ENCODE measurements around the gene PAQR9. TPM values are rescaled to one million over a fixed set of nuclear protein-coding genes. Genes with fewer than 3 reads are reported as not detected.

Gene PAQR9
- total and polyA plus RNA-seq, 9 donors, result 0.05 to 0.23 (median 0.08) TPM; not detected in 6

DNA sequence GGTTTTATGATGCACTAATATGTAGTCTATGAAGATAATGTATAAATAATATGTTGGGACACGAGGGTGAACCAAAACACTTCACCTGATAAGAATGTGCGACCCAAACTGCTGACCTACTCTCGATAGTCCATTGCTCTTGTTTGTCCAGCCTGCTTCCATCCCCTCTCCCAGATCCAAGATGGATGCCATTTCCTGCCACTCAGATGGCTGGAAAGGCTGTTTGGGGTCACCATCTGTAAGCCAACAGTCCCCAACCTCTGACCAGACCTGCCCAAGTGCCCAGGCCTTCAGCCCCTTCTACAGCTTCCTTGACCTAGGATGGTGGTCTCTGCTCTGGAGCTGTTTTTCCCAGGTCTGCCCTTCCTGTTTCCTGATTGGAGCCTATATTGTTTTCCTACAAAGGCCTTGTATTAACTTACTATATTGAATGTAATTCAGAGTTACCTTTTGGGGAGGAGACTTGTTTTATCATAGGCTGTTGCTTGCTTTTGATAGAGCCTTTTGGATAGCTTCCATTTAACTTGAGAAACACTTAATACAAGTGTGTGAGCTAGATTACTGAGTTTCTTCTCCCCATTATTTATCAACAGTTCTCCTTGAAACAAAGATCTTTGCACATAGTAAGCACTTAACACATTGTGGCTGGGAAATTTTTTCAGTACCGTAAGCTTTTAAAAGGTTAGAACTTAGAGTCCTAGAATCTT is 5.0 kb upstream of the PAQR9 start:
- no peak for DNase-seq
- Histone ChIP-seq H3K36me3 (ENCODE audit: control insufficient read depth, insufficient read depth, low read length) (no peaks in the 10 kb centered on the region), H3K9me3 (replicated peaks; ENCODE audit: control insufficient read depth, low read depth, low read length) (no peaks in the 10 kb centered on the region), H3K27me3 (ENCODE audit: control insufficient read depth, insufficient read depth, low read length) (peaks cover 35% of the 10 kb centered on the region), H3K27ac (ENCODE audit: low read length) (no peak overlapping the region), H3K4me3 (ENCODE audit: low read length) (no peak overlapping the region), H3K4me1 (ENCODE audit: control insufficient read depth, insufficient read depth, low read length) (peaks cover 6% of the 10 kb centered on the region)
- 88% methylated on average over 2 of the region's 4 CpGs for WGBS (ENCODE audit: insufficient coverage)

DNA sequence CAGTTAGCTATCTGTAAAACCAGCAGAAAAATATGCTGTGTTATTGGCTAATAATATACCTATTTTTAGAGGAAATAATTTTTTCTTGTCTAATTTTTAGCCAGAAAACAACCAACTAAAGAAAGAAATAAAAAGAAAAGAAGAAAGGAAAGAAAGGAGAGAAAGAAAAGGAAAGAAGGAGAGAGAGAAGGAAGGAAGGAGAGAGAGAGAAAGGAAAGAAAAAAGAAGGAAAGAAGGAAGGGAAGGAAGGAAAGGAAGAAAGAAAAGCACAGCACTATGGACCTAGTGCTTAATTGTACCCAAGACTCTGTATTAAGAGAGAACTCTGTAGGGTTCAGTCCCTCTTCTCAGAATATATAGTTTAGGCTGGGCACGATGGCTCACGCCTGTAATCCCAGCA is 3.3 kb upstream of the PAQR9 start:
- Histone ChIP-seq H3K4me3 (ENCODE audit: low read length) (no peak overlapping the region), H3K9me3 (replicated peaks; ENCODE audit: control insufficient read depth, low read depth, low read length) (peaks cover 3% of the 10 kb centered on the region), H3K4me1 (ENCODE audit: control insufficient read depth, insufficient read depth, low read length) (peaks cover 6% of the 10 kb centered on the region), H3K27me3 (ENCODE audit: control insufficient read depth, insufficient read depth, low read length) (peaks cover 46% of the 10 kb centered on the region), H3K27ac (ENCODE audit: low read length) (no peak overlapping the region), H3K36me3 (ENCODE audit: control insufficient read depth, insufficient read depth, low read length) (no peaks in the 10 kb centered on the region)
- DNase-seq, result no peak
- 75% methylated on average over 2 of the region's 2 CpGs for WGBS (ENCODE audit: insufficient coverage)

GRCh38 chr3:142965581-142965980 is 2.1 kb upstream of the PAQR9 start:
- no CpG with 5 or more reads among the region's 3 CpGs for WGBS (ENCODE audit: insufficient coverage)
- peaks cover 50% of the 10 kb centered on the region for H3K27me3 ChIP-seq (ENCODE audit: control insufficient read depth, insufficient read depth, low read length)

DNA sequence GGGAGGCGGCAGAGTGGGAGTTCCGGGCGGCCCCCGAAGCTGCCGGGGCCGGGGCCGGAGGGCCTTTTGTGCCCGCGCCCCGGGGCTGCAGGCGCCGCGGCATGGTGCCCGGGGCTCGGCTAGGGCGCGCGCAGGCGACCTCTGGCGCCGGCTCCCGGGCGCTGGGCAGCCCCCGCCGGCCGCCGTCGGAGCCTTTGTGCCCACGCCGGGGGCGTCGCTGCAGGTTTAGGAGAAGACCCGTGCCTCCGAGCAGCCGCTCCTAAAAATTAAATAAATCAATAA is 299 bp downstream of the PAQR9 start:
- Histone ChIP-seq H3K27me3 (ENCODE audit: control insufficient read depth, insufficient read depth, low read length) (peaks cover 49% of the 10 kb centered on the region), H3K36me3 (ENCODE audit: control insufficient read depth, insufficient read depth, low read length) (no peaks in the 10 kb centered on the region), H3K27ac (ENCODE audit: low read length) (no peak overlapping the region), H3K4me1 (ENCODE audit: control insufficient read depth, insufficient read depth, low read length) (peaks cover 6% of the 10 kb centered on the region), H3K4me3 (ENCODE audit: low read length) (no peak overlapping the region), H3K9me3 (replicated peaks; ENCODE audit: control insufficient read depth, low read depth, low read length) (peaks cover 3% of the 10 kb centered on the region)
- WGBS (ENCODE audit: insufficient coverage), result 0% methylated on average over 35 of the region's 35 CpGs
- DNase-seq, result no peak

More at GRCh38 chr3:142965581-142965980, 2.1 kb upstream of the PAQR9 start:
- Histone ChIP-seq H3K36me3 (ENCODE audit: control insufficient read depth, insufficient read depth, low read length) (no peaks in the 10 kb centered on the region), H3K4me1 (ENCODE audit: control insufficient read depth, insufficient read depth, low read length) (peaks cover 6% of the 10 kb centered on the region), H3K4me3 (ENCODE audit: low read length) (no peak overlapping the region), H3K27ac (ENCODE audit: low read length) (no peak overlapping the region), H3K9me3 (replicated peaks; ENCODE audit: control insufficient read depth, low read depth, low read length) (peaks cover 3% of the 10 kb centered on the region)
- no peak for DNase-seq

DNA sequence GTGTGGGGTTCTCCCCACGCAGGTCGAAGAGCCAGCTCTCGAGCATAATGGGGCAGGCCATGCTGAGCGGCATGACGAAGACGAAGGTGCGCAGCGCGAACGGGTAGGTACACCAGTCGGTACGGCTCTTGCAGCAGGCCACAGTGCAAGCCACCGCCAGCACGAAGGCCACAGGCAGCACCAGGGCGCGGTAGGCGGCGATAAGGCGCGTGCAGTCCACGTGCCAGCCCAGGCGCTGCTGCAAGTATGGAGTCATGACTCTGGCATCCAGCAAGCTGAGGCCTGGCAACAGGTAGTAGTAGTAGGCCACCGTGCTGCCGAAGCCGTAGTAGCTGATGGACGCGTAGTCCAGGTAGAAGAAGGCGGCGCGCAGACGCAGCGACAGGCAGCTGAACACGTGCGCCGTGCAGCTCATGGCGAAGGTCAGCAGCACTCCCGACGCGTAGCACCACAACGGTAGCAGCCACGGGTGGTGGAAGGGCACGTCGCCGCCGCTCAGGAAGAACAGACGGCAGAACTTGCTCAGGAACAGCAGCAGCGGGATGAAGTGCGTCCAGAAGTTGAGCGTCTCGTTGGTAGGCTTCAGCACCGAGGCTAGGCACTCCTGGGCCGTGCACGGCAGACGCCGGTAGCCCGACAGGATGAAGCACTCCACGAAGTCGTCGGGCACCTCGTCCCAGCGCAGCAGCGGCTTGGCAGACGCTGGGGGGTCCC is 797 bp downstream of the PAQR9 start:
- DNase-seq, result no peak
- Histone ChIP-seq H3K9me3 (replicated peaks; ENCODE audit: control insufficient read depth, low read depth, low read length) (peaks cover 3% of the 10 kb centered on the region), H3K27ac (ENCODE audit: low read length) (no peak overlapping the region), H3K36me3 (ENCODE audit: control insufficient read depth, insufficient read depth, low read length) (no peaks in the 10 kb centered on the region), H3K4me1 (ENCODE audit: control insufficient read depth, insufficient read depth, low read length) (peaks cover 6% of the 10 kb centered on the region), H3K27me3 (ENCODE audit: control insufficient read depth, insufficient read depth, low read length) (peaks cover 50% of the 10 kb centered on the region), H3K4me3 (ENCODE audit: low read length) (no peak overlapping the region)
- 54% methylated on average over 63 of the region's 63 CpGs for WGBS (ENCODE audit: insufficient coverage)

DNA sequence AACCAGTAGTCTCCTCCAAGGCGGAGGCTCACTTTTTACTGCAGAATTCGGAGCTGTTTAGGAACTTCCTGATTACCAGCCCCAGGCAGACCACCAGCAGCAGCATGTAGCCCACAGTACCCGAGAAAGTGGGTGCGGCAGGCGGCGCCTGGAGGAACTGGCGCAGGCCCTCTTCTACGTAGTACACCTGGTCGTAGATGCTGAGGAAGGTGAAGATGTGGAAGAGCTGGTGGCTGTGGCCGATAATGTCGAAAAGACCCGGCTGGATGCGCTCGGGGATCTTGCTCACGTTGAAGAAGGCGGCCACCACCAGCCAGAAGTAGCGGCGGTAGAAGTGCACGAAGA is 1.3 kb downstream of the PAQR9 start:
- Histone ChIP-seq H3K9me3 (replicated peaks; ENCODE audit: control insufficient read depth, low read depth, low read length) (peaks cover 3% of the 10 kb centered on the region), H3K4me3 (ENCODE audit: low read length) (no peak overlapping the region), H3K27ac (ENCODE audit: low read length) (no peak overlapping the region), H3K27me3 (ENCODE audit: control insufficient read depth, insufficient read depth, low read length) (peaks cover 48% of the 10 kb centered on the region), H3K36me3 (ENCODE audit: control insufficient read depth, insufficient read depth, low read length) (no peaks in the 10 kb centered on the region), H3K4me1 (ENCODE audit: control insufficient read depth, insufficient read depth, low read length) (peaks cover 6% of the 10 kb centered on the region)
- WGBS (ENCODE audit: insufficient coverage), result 92% methylated on average over 19 of the region's 19 CpGs
- DNase-seq, result no peak

- Histone ChIP-seq H3K4me1 (ENCODE audit: control insufficient read depth, insufficient read depth, low read length) (peaks cover 6% of the 10 kb centered on the region), H3K27me3 (ENCODE audit: control insufficient read depth, insufficient read depth, low read length) (peaks cover 46% of the 10 kb centered on the region), H3K36me3 (ENCODE audit: control insufficient read depth, insufficient read depth, low read length) (no peaks in the 10 kb centered on the region), H3K4me3 (ENCODE audit: low read length) (no peak overlapping the region), H3K9me3 (replicated peaks; ENCODE audit: control insufficient read depth, low read depth, low read length) (peaks cover 3% of the 10 kb centered on the region), H3K27ac (ENCODE audit: low read length) (no peak overlapping the region)
- no peak for DNase-seq
- 67% methylated on average over 1 of the region's 2 CpGs for WGBS (ENCODE audit: insufficient coverage)
These were observed 1.9 kb downstream of the PAQR9 start for GRCh38 chr3:142961539-142961938.

DNA sequence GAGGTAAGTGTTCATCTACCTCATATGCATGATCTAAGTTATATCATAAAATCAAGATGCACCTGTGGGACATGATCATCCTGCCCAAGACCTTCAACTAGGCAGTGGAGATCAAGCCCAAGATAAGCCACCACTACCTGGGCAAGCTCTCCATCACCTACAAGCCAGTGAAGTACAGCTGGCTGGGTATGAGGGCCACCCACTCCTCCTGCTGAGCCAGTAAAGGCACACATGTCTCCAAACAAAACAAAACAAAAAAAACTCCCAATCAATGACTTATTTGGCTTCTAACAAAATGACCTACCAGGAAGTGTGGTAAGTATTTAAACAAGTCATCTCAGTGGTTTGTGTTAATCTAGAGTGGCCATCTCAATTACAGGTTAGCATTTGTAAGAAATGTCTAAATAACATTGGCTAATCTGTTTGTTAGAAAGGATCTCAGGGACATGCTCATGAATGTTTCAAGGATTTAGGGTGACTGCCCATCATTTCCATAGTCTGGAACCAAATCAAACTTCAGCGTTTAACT is 3.1 kb downstream of the PAQR9 start:
- no peak overlapping the region for H3K27ac ChIP-seq (ENCODE audit: low read length)
- H3K4me1 ChIP-seq (ENCODE audit: control insufficient read depth, insufficient read depth, low read length), result peaks cover 6% of the 10 kb centered on the region
- peaks cover 3% of the 10 kb centered on the region for H3K9me3 ChIP-seq (replicated peaks; ENCODE audit: control insufficient read depth, low read depth, low read length)
- WGBS (ENCODE audit: insufficient coverage), result no CpG with 5 or more reads among the region's 1 CpG
- no peak for DNase-seq
- H3K4me3 ChIP-seq (ENCODE audit: low read length), result no peak overlapping the region
- H3K27me3 ChIP-seq (ENCODE audit: control insufficient read depth, insufficient read depth, low read length), result peaks cover 41% of the 10 kb centered on the region
- H3K36me3 ChIP-seq (ENCODE audit: control insufficient read depth, insufficient read depth, low read length), result no peaks in the 10 kb centered on the region

- H3K27me3 ChIP-seq (ENCODE audit: control insufficient read depth, insufficient read depth, low read length), result peaks cover 28% of the 10 kb centered on the region
- WGBS (ENCODE audit: insufficient coverage), result 28% methylated on average over 2 of the region's 6 CpGs
- no peaks in the 10 kb centered on the region for H3K36me3 ChIP-seq (ENCODE audit: control insufficient read depth, insufficient read depth, low read length)
- peaks cover 3% of the 10 kb centered on the region for H3K9me3 ChIP-seq (replicated peaks; ENCODE audit: control insufficient read depth, low read depth, low read length)
- no peak for DNase-seq
- H3K4me3 ChIP-seq (ENCODE audit: low read length), result no peak overlapping the region
- no peaks in the 10 kb centered on the region for H3K4me1 ChIP-seq (ENCODE audit: control insufficient read depth, insufficient read depth, low read length)
- no peak overlapping the region for H3K27ac ChIP-seq (ENCODE audit: low read length)
These were observed 4.8 kb downstream of the PAQR9 start for GRCh38 chr3:142958707-142959106.

DNA sequence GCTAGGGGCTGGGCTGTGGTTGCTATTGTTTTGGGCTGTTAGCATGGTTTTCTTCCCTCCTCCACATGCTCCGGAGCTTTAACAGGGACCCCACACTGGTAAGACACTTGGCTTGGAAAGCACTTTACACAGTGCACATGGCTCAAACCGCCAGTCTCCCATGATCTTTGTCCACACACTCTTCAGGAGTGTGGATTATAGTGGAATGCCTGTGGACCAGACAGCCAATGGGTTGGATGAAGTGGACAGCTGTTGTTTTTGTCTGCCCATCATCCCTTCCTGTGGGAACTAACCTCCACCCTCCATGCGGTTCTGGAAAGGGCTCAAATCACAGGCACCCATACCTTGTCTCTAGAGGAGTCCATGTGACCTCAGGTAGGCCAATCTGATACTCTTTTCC is 10.0 kb downstream of the PAQR9 start:
- no peaks in the 10 kb centered on the region for H3K4me1 ChIP-seq (ENCODE audit: control insufficient read depth, insufficient read depth, low read length)
- no peaks in the 10 kb centered on the region for H3K9me3 ChIP-seq (replicated peaks; ENCODE audit: control insufficient read depth, low read depth, low read length)
- DNase-seq, result no peak
- H3K27me3 ChIP-seq (ENCODE audit: control insufficient read depth, insufficient read depth, low read length), result peaks cover 6% of the 10 kb centered on the region
- H3K27ac ChIP-seq (ENCODE audit: low read length), result no peak overlapping the region
- no peaks in the 10 kb centered on the region for H3K36me3 ChIP-seq (ENCODE audit: control insufficient read depth, insufficient read depth, low read length)
- 88% methylated on average over 1 of the region's 3 CpGs for WGBS (ENCODE audit: insufficient coverage)
- H3K4me3 ChIP-seq (ENCODE audit: low read length), result no peak overlapping the region
